Measurements from ENCODE around the gene DUSP15.

Gene DUSP15

DNA sequence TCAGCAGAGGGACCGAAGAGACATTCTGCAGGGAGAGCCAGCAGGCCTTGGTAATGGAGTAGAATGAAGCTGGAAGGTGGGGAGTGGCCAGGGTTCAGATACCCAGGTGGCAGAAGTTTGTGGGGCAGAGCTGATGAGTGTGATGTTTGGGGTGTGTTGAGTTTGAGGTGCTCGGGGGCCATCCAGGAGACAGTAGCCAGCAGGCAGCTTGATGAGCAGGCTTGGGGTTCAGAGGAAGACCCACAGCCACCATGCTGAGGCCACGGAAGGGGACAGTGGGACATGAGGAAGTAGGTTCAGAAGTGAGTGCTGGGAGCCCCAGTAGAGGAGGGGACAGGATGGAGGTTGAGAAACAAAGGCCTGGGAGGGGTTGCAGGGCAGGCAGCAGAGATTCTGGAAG lies 13.8 kb downstream of the DUSP15 start:
- no peak for TF ChIP-seq BHLHE40 (IDR thresholded peaks at IDR 0.05; ENCODE audit: borderline replicate concordance)
- TF ChIP-seq FOXM1 (IDR thresholded peaks at IDR 0.05; ENCODE audit: borderline replicate concordance): no peak
- TF ChIP-seq ELF4 (IDR thresholded peaks at IDR 0.05): no peak
- TF ChIP-seq FOXK2 (IDR thresholded peaks at IDR 0.05): no peak
- TF ChIP-seq ZNF384 (IDR thresholded peaks at IDR 0.05): no peak
- POLR2A ChIA-PET: no interaction called here
- no peak for DNase-seq (ENCODE audit: extremely low spot score)
- CTCF ChIA-PET: interaction anchor here (1.1 to 1.7 kb wide), 3 partner anchors 10 to 133 kb away, joined by 4 to 5 read pairs (median 5); partner anchors contain the start of gene PDRG1

DNA sequence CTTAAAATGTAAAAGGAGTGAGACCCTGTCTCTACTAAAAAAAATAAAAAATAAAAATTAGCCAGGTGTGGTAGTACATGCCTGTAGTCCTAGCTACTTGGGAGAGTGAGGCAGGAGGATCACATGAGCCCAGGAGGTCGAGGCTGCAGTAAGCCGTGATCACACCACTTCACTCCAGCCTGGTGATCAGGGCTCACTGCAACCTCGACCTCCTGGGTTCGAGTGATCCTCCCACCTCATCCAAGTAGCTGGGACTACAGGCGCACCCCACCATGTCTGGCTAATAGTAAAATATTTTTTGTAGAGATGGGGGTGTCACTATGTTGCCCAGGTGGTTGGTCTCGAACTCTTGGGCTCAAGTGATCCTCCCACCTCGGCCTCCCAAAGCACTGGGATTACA lies 16.8 kb downstream of the DUSP15 start:
- CTCF ChIA-PET: interaction anchor here (0.9 to 3.3 kb wide), 7 partner anchors 30 to 176 kb away, joined by 3 to 22 read pairs (median 6); partner anchors contain the start of gene PDRG1
- POLR2A ChIA-PET: interaction anchor here (1.3 kb wide), 1 partner anchor 98 kb away, joined by 10 read pairs; the partner anchor contains the start of gene PDRG1
- TF ChIP-seq ZNF384 (IDR thresholded peaks at IDR 0.05) (no peak), SP1 (IDR thresholded peaks at IDR 0.05) (no peak), ELF4 (IDR thresholded peaks at IDR 0.05) (no peak), NFRKB (IDR thresholded peaks at IDR 0.05) (no peak), FOXM1 (IDR thresholded peaks at IDR 0.05; ENCODE audit: borderline replicate concordance) (no peak), ARNT (IDR thresholded peaks at IDR 0.05) (no peak), CTBP1 (IDR thresholded peaks at IDR 0.05; ENCODE audit: borderline replicate concordance) (no peak)
- TF ChIP-seq, protein P1, sequence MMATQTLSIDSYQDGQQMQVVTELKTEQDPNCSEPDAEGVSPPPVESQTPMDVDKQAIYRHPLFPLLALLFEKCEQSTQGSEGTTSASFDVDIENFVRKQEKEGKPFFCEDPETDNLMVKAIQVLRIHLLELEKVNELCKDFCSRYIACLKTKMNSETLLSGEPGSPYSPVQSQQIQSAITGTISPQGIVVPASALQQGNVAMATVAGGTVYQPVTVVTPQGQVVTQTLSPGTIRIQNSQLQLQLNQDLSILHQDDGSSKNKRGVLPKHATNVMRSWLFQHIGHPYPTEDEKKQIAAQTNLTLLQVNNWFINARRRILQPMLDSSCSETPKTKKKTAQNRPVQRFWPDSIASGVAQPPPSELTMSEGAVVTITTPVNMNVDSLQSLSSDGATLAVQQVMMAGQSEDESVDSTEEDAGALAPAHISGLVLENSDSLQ (IDR thresholded peaks at IDR 0.05): no peak
- DNase-seq (ENCODE audit: extremely low spot score): no peak

DNA sequence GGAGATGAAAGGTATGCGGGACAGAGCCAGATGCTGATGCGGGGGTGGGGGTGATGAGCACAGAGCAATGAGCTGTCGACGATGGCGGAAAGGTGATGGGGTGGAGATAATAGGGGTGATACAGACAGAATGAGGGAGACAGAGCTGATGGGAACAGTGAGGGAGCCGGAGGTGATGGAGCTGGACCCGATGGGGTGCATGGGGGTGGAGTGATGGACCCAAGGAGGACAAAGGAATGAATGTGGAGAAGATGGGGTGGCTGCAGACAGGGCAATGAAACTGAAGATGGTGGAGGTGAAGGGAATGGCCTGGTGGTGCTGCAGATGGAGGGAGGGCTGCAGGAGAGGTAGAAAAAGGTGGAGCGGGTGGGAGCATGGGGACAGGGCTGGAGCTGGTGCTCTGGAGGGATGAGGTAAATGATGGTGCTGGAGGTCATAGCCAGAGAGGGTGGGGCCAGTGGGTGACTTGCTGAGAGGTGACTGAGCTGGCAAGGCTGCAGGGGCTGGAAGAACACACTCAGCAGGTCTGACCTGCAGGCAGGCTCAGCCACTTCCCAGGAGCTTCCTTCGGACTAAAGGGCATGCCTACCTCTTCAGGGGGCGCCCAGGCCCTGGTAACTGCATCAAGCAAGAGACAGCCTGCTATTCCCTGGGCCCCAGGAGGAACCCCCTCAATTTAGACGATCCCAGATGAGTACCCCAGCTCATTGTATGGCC lies 18.9 kb downstream of the DUSP15 start:
- DNase-seq (ENCODE audit: extremely low spot score): no peak
- ChIA-PET CTCF (interaction anchor here (0.8 to 3.3 kb wide), 6 partner anchors 101 to 240 kb away, joined by 3 to 22 read pairs (median 5); partner anchors contain the start of gene PDRG1), POLR2A (interaction anchor here (1.1 kb wide), 1 partner anchor 13 kb away, joined by 3 read pairs; no protein-coding TSS in a partner anchor)
- TF ChIP-seq CTBP1 (IDR thresholded peaks at IDR 0.05; ENCODE audit: borderline replicate concordance) (no peak), L3MBTL2 (conservative IDR thresholded peaks at IDR 0.05) (no peak), BHLHE40 (IDR thresholded peaks at IDR 0.05; ENCODE audit: borderline replicate concordance) (no peak)

DNA sequence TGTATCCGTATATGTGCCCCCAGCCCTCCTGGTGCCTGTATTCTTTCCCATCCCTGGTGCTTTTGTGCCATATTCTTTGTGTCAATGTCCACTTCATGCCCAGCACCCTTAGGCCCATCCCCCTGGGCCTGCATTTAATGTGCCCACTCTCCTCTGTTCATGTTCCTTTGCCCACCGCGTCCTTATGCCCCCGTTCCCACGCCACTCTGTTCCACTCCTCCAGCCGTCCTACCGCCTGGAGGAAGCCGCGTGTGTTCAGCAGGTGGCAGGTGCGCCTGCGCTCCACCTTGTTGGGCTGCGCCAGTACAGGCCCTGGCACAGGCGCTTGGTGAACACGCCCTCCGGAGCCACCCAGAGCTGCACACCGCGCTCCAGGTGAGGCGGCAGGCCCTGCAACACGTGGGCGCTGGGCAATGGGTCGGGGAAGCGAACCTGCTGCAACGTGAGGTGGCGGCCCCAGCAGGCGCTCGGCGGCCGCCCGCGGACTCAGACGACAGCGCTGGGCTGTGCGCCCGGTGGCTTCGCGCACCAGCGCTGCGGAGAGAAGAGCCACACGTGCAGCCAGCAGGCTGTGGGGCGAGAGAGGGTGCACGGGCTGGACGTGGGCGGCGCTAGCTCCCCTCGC lies 20.9 kb downstream of the DUSP15 start:
- ChIA-PET POLR2A (interaction anchor here (1.0 kb wide), 1 partner anchor 102 kb away, joined by 3 read pairs; the partner anchor contains the start of gene PDRG1), CTCF (interaction anchor here (1.4 kb wide), 1 partner anchor 108 kb away, joined by 3 read pairs; no protein-coding TSS in a partner anchor)
- TF ChIP-seq TARDBP (IDR thresholded peaks at IDR 0.05): no peak
- TF ChIP-seq LEF1 (IDR thresholded peaks at IDR 0.05; ENCODE audit: borderline replicate concordance): no peak
- no peak for TF ChIP-seq FOXK2 (IDR thresholded peaks at IDR 0.05)
- no peak for TF ChIP-seq SP1 (IDR thresholded peaks at IDR 0.05)
- no peak for TF ChIP-seq ELF4 (IDR thresholded peaks at IDR 0.05)
- no peak for TF ChIP-seq HDGF (IDR thresholded peaks at IDR 0.05; ENCODE audit: borderline replicate concordance)
- no peak for TF ChIP-seq FOXM1 (IDR thresholded peaks at IDR 0.05; ENCODE audit: borderline replicate concordance)
- TF ChIP-seq FOXA1 (IDR thresholded peaks at IDR 0.05): no peak
- no peak for TF ChIP-seq CTBP1 (IDR thresholded peaks at IDR 0.05; ENCODE audit: borderline replicate concordance)
- DNase-seq (ENCODE audit: extremely low spot score): no peak

DNA sequence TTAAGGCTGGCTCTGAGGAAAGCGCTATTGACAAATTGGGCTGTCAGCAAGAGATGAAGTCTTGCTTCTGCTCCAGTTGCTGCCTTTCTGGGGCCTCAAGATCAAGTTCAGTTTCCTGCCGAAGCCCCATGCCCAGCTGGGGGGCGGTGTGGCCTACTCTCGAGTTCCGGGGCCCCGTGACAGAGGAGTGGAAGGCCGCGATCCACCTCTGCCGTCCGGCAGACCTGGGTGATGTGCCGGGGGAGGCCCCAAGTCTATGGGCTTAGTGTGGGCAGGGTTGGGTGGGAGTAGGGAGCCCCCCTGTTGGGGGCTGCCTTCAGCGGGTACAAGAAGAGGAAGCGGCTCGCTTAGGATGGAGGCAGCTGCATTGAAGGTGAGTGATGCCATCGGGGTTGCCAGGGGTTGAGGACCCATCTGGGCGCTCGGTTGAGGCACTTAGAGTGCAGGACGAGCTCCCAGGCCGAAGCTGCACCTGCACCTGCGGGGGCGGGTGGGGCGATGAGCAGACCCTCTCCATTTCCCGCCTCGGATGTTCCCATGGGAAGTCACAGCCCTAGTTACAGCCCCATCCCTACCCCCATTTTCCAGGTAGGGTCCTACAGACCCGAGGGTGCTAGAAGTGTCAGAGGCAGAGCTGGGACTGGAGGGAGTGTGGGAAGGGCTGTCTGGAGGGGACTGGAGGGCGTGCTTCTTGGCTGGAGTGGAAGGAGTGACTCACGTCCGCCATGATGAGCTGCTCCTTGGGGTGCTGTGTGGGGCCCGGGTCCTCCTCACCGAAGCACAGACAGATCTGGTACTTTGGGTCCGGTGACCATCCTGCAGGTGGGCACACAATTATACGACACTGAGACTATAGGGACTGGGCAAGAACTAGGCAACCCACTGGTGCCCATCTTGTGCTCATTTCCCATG lies 22.0 kb downstream of the DUSP15 start:
- CTCF ChIA-PET: no interaction called here
- POLR2A ChIA-PET: no interaction called here
- TF ChIP-seq CTBP1 (IDR thresholded peaks at IDR 0.05; ENCODE audit: borderline replicate concordance) (no peak), ZNF384 (IDR thresholded peaks at IDR 0.05) (no peak), FOXK2 (IDR thresholded peaks at IDR 0.05) (no peak), FOXA1 (IDR thresholded peaks at IDR 0.05) (no peak), HDGF (IDR thresholded peaks at IDR 0.05; ENCODE audit: borderline replicate concordance) (no peak), TARDBP (IDR thresholded peaks at IDR 0.05) (no peak), ARNT (IDR thresholded peaks at IDR 0.05) (no peak), SUZ12 (IDR thresholded peaks at IDR 0.05) (no peak), BHLHE40 (IDR thresholded peaks at IDR 0.05; ENCODE audit: borderline replicate concordance) (no peak), NFRKB (IDR thresholded peaks at IDR 0.05) (no peak)
- DNase-seq (ENCODE audit: extremely low spot score): no peak

DNA sequence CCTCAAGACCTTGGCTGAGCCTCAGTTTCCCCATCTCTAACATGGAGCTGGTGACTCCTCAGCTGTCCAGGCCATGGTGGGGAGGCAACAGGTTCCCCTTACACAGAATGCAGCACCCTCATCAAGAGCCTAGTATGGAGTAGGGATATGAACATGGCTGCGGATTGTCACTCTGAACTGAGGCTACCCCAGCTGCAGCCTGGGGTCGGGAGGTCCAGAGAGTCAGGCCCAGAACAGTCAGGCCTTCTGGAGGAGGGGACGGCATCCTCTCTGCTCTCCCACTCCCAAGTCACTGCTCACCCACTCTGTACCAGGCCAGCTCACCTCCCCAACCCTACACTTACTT lies 23.6 kb downstream of the DUSP15 start:
- ChIA-PET CTCF (interaction anchor here (0.6 to 1.6 kb wide), 14 partner anchors 8 to 270 kb away, joined by 3 to 6 read pairs (median 3); partner anchors contain the start of gene PDRG1), POLR2A (interaction anchor here (1.1 kb wide), 1 partner anchor 105 kb away, joined by 3 read pairs; the partner anchor contains the start of gene PDRG1)
- DNase-seq (ENCODE audit: extremely low spot score): no peak
- TF ChIP-seq SUZ12 (IDR thresholded peaks at IDR 0.05) (no peak), ZNF384 (IDR thresholded peaks at IDR 0.05) (no peak), L3MBTL2 (conservative IDR thresholded peaks at IDR 0.05) (no peak), TARDBP (IDR thresholded peaks at IDR 0.05) (no peak), NFRKB (IDR thresholded peaks at IDR 0.05) (no peak), CTBP1 (IDR thresholded peaks at IDR 0.05; ENCODE audit: borderline replicate concordance) (no peak), FOXM1 (IDR thresholded peaks at IDR 0.05; ENCODE audit: borderline replicate concordance) (no peak), BHLHE40 (IDR thresholded peaks at IDR 0.05; ENCODE audit: borderline replicate concordance) (no peak), SP1 (IDR thresholded peaks at IDR 0.05) (no peak), HDGF (IDR thresholded peaks at IDR 0.05; ENCODE audit: borderline replicate concordance) (no peak), FOXK2 (IDR thresholded peaks at IDR 0.05) (no peak), FOXA1 (IDR thresholded peaks at IDR 0.05) (no peak), ELF4 (IDR thresholded peaks at IDR 0.05) (no peak), LEF1 (IDR thresholded peaks at IDR 0.05; ENCODE audit: borderline replicate concordance) (no peak), ARNT (IDR thresholded peaks at IDR 0.05) (no peak)
- TF ChIP-seq, protein P1 (IDR thresholded peaks at IDR 0.05): no peak

Measured in HEK293T (cell line).